GM10847 (cell line): Measurements from ENCODE around the gene PAH.

Experiments
- POLR2A ChIP-seq: IDR thresholded peaks from 2 replicates; pipeline ENCODE4 v1.6.1; 2011; ENCODE audit not compliant: insufficient read length; ENCODE audit errors: extremely low read depth

PAH gene

DNA sequence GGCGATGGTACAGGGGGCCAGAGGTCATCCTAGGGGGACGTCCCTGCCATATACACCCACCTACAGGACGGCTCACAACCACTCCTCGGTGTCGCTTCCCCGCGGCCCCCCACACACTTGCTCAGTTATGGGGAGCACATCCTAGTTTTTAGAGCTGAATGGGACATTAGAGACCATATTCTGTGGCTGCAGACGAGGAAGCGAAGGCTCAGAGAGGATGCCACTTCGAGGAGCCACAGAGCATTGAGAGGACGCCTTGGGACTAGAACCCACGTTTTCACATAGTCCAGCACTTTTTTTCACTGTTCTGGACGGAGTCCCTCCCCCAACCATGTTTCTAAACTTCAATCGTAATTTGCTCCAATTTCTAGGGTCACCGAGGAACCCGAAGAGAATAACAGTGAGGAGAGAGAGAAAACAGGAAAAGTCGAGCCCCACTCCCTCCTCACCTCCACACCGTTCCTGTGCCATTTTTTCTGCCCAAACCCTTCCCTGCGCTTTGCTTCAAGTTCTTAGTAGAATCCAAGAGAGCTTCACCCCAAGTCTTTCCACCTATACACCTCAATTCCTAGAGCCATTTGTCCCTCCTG, 39.8 kb upstream of the PAH start:
- TF ChIP-seq POLR2A = no peak

DNA sequence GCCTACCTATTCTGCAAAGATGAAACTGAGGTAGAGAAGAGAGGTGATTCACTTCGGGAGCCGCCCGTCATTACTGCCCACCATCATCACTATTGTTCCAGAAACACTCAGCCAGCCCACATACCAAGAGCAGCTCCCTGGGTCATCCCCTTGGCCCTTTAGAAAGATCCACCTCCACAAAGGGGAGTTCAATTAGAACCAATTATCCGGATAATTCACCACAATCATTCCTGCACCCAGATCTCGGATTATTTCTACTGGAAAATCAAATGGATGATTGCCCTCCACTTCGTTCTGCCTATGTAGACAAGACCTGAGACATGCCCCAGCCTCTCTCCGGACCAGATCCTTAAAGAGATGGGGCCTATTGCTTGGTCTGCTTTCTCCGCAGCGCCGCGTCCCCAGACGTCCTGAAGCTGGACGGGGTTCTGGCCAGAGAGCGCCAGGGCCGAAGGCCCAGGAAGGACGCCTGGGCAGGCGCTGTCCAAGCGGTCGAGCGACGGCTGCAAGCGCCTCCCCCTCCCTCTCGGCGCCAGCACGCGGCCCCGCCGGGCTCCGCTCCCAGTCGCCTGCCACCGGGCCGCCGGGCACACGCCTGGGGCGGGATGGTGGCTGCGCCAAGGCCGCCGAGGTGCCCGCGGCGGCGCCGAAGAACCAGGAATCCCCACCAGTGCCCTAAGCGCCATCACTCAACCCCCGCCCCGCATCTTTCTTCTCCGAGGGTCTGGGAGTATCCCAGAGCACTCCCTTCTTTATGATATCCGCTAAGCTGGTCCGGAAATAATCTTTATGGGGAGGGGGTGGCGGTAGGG, 39.1 kb upstream of the PAH start:
- no peak for TF ChIP-seq POLR2A

DNA sequence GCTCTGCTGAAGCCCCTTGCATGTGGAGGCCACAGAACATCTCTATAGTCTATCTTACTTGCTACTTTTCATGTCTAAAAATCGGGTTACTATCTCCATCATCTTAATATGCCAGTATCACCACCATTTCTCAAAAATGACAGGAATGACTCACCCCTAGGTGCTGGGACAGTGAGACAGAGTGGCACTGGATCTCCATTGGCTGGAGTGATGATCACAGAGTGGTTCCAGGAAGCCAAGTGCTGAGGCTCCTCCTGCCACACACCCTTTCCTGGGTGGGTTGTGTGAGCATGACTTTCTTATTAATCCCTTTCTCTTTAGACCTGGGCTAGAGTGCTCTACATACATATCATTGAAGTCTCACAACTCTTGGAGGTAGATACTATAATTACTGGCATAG, 37.1 kb upstream of the PAH start:
- no peak for TF ChIP-seq POLR2A

GRCh38 chr12:102953221-102953620, 36.2 kb upstream of the PAH start:
- TF ChIP-seq POLR2A = no peak

- TF ChIP-seq POLR2A = no peak
Observed at GRCh38 chr12:102951841-102952240, 34.8 kb upstream of the PAH start.

GRCh38 chr12:102950950-102951619, 34.0 kb upstream of the PAH start:
- no peak for TF ChIP-seq POLR2A

DNA sequence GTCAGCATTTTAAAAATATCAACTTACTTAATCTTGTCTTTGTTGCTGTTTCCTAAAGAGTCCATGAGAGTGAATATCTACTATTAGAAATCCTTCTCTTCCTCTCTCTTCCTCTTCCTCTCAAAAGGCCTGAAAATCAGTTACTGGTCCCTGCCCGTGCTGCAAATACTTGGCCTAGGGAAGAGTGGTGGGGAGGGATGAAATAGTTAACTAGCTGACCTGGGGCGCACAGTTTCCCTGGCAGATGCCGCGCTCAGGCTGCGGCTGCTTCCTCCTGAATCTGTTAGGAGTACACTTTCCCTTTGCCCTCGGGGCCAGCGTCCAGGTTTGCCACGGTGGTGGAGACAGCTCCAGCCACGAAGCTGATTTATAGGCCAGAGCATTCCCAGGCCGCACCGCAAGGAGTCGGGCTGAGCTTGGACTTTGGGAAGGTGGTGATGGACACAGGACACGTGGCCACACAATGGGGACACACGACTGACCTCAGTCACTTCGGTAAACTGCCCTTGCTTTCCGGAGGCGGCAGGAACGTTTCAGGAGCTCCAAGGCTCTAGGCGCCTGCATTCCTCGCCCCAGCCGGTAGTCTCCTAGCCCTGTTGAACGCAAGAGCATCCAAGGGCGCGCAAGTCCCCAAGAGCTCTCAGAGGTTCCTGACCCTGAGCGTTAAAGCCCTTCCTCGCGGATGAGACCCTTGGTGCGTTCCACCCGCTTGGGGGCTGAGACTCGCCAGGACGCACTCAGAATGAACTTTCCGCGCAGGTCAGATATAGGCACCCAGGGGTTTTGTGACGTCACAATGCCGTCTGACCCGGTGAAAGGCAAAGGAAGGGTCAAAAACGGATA, 33.3 kb upstream of the PAH start:
- TF ChIP-seq POLR2A = no peak

DNA sequence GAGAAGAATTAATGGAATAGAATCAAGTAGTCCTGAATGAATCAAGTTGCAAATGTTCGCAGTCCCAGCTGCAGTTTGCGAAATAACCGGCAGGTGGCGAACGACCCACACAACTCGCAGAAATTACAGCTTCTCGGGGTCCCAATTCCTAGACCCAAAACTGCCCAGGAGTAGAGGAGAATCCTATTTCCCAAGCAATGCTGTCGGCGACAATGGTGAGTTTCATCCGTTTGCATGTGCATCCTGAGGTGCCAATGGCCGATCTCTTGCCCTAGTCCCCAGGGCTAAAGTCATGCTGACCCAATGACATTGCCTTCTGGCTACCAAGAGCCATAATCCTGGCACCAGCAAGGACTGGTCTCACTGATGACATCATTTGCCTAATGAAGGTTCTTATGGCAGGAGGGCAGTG, 31.9 kb upstream of the PAH start:
- no peak for TF ChIP-seq POLR2A

DNA sequence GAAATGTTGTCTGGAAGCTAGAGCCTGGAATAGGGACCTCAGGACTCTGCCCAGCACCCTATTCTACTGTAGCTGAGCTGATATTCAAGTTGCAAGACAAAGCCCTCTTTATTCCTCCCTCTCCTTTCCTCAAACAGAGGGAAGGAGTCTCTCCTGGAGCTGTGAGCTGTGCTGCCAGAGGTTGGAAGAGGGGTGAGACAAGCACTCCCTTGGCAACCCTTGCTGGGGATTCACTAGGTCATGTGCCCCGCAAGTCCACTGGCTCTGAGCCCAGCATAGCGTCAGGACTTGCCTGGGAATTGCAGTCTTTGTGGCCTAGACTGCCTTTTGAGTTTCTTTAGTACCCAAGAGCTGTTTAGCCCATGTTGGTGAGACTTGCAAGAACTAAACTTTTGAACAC, 29.0 kb upstream of the PAH start:
- TF ChIP-seq POLR2A = no peak

- no peak for TF ChIP-seq POLR2A
Observed at GRCh38 chr12:102939670-102940222, 22.7 kb upstream of the PAH start.

DNA sequence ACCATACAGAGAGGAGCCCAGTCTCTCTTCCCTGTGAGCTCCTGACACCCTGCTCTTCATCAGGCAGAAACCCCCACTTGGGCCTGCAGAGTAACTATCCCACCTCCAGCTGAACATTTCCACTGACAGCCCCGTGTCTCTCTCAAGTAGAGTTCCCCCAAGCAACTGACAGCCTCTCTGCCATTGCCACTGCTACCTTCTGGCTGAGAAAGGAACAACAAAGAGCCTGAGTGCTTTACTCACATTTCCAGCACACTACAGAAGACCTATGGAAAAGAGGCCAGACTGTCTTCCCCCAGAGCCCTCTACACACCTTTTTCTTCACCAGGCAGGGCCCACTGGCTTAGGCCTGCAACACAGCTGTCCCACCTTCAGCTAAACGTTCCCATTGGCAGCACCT, 22.0 kb upstream of the PAH start:
- no peak for TF ChIP-seq POLR2A

- TF ChIP-seq POLR2A = no peak
Observed at GRCh38 chr12:102933168-102933567, 16.1 kb upstream of the PAH start.

DNA sequence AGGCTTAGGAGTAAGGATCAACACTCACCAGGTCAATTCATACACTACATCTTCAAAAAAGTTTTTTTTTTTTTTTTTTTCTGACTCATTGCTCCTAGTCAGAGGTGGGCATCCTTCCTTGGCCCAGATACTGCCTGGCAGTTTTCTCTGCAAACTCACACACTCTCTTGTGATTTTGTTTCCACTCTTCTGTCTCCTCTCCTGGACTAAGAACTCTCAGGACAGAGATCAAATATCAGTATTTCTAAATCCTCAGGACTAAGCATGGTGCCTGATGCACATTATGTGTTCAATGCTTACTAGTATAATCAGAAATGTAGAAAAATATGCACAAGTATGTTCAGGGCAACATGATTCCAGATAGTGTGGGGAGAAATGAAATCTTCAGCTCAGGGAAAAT, 10.2 kb upstream of the PAH start:
- TF ChIP-seq POLR2A = no peak

DNA sequence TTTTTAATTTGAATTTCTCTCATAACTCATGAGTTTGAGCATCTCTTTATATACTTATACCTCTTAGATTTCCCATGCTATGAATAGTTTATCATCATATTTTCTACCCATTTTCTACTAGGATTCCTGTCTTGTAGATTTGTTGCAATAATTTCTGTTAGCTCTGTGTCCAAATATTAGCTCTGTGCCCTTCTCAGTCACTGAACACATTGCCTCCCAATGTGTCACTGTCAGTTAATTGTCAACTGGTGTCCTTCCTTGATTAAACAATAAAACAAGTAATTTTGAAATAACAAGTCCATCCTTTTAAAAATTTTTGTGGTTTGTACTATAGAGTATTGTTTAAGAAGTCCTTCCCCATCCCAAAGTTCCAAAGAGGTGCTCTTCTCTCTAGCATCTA, 4.2 kb upstream of the PAH start:
- TF ChIP-seq POLR2A = no peak

GRCh38 chr12:102920271-102920670, 3.2 kb upstream of the PAH start:
- no peak for TF ChIP-seq POLR2A
